Ishikawa (cell line): ENCODE data around the gene HS3ST5.

Experiments used
- CEBPB ChIP-seq: IDR thresholded peaks from 2 replicates; pipeline ENCODE4 v1.6.1; 2012
- CREB1 ChIP-seq: IDR thresholded peaks from 2 replicates; pipeline ENCODE4 v1.6.1; 2012; ENCODE audit warnings: low read depth
- EGR1 ChIP-seq: IDR thresholded peaks from 2 replicates; pipeline ENCODE4 v1.6.1; 2012
- EP300 ChIP-seq: IDR thresholded peaks from 2 replicates; pipeline ENCODE4 v1.6.1; 2012; ENCODE audit warnings: borderline replicate concordance
- FOXM1 ChIP-seq: IDR thresholded peaks from 2 replicates; pipeline ENCODE4 v1.6.1; 2012; ENCODE audit warnings: low read depth, borderline replicate concordance
- NFIC ChIP-seq: IDR thresholded peaks from 2 replicates; pipeline ENCODE4 v1.6.1; 2012
- RAD21 ChIP-seq: IDR thresholded peaks from 2 replicates; pipeline ENCODE4 v1.6.1; 2012; ENCODE audit warnings: low read depth
- TAF1 ChIP-seq: IDR thresholded peaks from 2 replicates; pipeline ENCODE4 v1.6.1; 2012; ENCODE audit warnings: low read depth, mild to moderate bottlenecking
- TCF12 ChIP-seq: IDR thresholded peaks from 2 replicates; pipeline ENCODE4 v1.6.1; 2012; ENCODE audit warnings: low read depth
- TEAD4 ChIP-seq: IDR thresholded peaks from 2 replicates; pipeline ENCODE4 v1.6.1; 2012
- YY1 ChIP-seq: IDR thresholded peaks from 2 replicates; pipeline ENCODE4 v1.6.1; 2012; ENCODE audit warnings: low read depth
- ZBTB7A ChIP-seq: IDR thresholded peaks from 2 replicates; pipeline ENCODE4 v1.6.1; 2012; ENCODE audit warnings: low read depth
- TF ChIP-seq, protein P1 (sequence below): IDR thresholded peaks from 2 replicates; pipeline ENCODE4 v1.6.1; 2012
- TF ChIP-seq, protein P2 (sequence below): IDR thresholded peaks from 2 replicates; pipeline ENCODE4 v1.6.1; 2012
- TF ChIP-seq, protein P3 (sequence below): IDR thresholded peaks from 2 replicates; pipeline ENCODE4 v1.6.1; 2012; ENCODE audit warnings: low read depth, mild to moderate bottlenecking

Gene HS3ST5

DNA sequence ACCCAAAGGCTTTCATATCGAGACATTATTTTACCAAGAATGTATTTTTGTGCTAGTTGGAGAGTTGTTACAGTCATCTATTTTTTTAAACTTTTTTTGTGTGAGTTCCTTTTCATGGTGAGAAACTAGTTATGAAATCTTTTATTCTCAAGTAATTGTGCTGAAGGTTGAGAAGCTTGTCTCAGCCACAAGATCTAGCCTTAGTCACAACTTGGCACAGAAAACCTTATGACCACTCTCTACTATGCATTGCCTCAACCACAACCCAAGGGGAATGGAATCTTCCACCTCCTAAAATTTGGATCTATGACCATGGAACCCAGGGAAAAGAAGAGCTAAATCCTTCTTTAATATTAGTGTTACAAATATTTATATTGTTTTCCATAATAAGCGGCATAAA, 58.5 kb downstream of the HS3ST5 start:
- TF ChIP-seq TAF1 = no peak
- TF ChIP-seq EP300 = no peak
- no peak for TF ChIP-seq YY1
- TF ChIP-seq EGR1 = no peak
- TF ChIP-seq, protein P1, sequence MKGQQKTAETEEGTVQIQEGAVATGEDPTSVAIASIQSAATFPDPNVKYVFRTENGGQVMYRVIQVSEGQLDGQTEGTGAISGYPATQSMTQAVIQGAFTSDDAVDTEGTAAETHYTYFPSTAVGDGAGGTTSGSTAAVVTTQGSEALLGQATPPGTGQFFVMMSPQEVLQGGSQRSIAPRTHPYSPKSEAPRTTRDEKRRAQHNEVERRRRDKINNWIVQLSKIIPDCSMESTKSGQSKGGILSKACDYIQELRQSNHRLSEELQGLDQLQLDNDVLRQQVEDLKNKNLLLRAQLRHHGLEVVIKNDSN = no peak
- no peak for TF ChIP-seq TCF12
- TF ChIP-seq NFIC = no peak
- TF ChIP-seq RAD21 = no peak
- no peak for TF ChIP-seq CEBPB
- TF ChIP-seq, protein P2, sequence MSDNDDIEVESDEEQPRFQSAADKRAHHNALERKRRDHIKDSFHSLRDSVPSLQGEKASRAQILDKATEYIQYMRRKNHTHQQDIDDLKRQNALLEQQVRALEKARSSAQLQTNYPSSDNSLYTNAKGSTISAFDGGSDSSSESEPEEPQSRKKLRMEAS = no peak
- no peak for TF ChIP-seq FOXM1
- no peak for TF ChIP-seq ZBTB7A
- TF ChIP-seq CREB1 = no peak
- TF ChIP-seq, protein P3, sequence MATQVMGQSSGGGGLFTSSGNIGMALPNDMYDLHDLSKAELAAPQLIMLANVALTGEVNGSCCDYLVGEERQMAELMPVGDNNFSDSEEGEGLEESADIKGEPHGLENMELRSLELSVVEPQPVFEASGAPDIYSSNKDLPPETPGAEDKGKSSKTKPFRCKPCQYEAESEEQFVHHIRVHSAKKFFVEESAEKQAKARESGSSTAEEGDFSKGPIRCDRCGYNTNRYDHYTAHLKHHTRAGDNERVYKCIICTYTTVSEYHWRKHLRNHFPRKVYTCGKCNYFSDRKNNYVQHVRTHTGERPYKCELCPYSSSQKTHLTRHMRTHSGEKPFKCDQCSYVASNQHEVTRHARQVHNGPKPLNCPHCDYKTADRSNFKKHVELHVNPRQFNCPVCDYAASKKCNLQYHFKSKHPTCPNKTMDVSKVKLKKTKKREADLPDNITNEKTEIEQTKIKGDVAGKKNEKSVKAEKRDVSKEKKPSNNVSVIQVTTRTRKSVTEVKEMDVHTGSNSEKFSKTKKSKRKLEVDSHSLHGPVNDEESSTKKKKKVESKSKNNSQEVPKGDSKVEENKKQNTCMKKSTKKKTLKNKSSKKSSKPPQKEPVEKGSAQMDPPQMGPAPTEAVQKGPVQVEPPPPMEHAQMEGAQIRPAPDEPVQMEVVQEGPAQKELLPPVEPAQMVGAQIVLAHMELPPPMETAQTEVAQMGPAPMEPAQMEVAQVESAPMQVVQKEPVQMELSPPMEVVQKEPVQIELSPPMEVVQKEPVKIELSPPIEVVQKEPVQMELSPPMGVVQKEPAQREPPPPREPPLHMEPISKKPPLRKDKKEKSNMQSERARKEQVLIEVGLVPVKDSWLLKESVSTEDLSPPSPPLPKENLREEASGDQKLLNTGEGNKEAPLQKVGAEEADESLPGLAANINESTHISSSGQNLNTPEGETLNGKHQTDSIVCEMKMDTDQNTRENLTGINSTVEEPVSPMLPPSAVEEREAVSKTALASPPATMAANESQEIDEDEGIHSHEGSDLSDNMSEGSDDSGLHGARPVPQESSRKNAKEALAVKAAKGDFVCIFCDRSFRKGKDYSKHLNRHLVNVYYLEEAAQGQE = no peak
- TF ChIP-seq TEAD4 = no peak

DNA sequence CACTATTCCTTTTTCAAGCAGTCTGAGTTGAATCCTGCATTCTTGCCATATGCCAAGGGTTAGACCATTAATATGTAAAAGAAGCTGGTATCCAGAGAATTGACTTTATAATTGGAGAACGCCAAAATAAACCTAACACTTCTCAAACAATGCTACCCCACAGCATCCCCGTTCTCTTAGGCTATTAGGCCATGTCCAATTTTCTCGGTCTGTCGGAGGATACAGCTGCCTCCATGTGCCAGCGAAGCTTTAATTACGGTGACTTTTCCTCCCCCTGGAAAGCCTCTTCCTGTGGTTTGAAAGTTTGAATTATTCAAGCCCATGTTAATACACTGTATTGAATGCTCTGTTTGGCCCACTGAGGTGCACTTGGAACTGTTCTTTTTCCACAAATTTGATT, 60.5 kb downstream of the HS3ST5 start:
- TF ChIP-seq EGR1 = no peak
- TF ChIP-seq, protein P1 = no peak
- TF ChIP-seq CREB1 = no peak
- no peak for TF ChIP-seq YY1
- TF ChIP-seq TAF1 = no peak
- no peak for TF ChIP-seq CEBPB
- no peak for TF ChIP-seq TCF12
- TF ChIP-seq, protein P2 = no peak
- TF ChIP-seq, protein P3 = no peak
- TF ChIP-seq EP300 = no peak
- no peak for TF ChIP-seq RAD21
- TF ChIP-seq NFIC = no peak
- TF ChIP-seq ZBTB7A = no peak

DNA sequence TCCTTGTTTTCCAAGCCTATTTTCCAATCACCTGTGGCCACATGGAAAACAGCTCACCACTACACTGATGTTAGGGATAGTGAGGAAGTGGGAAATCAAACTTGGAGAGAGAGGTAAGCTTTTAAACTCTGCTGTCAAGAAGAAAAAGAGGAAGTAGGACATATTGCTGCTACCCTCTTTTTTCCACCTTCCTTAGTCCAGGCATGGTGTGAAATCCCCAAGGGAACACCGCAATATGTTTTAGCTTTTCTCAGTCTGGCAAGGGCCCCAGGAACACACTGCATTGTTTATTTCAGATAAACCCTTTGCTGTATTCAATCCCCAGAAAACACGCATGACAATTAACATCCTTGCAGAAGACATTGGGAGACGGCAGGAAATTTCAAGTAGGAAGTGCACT, 61.3 kb downstream of the HS3ST5 start:
- TF ChIP-seq, protein P3 = no peak
- TF ChIP-seq CREB1 (no peak), FOXM1 (no peak), EP300 (no peak), TCF12 (no peak), ZBTB7A (no peak), RAD21 (no peak), NFIC (no peak), TAF1 (no peak)
- TF ChIP-seq, protein P1 = no peak

DNA sequence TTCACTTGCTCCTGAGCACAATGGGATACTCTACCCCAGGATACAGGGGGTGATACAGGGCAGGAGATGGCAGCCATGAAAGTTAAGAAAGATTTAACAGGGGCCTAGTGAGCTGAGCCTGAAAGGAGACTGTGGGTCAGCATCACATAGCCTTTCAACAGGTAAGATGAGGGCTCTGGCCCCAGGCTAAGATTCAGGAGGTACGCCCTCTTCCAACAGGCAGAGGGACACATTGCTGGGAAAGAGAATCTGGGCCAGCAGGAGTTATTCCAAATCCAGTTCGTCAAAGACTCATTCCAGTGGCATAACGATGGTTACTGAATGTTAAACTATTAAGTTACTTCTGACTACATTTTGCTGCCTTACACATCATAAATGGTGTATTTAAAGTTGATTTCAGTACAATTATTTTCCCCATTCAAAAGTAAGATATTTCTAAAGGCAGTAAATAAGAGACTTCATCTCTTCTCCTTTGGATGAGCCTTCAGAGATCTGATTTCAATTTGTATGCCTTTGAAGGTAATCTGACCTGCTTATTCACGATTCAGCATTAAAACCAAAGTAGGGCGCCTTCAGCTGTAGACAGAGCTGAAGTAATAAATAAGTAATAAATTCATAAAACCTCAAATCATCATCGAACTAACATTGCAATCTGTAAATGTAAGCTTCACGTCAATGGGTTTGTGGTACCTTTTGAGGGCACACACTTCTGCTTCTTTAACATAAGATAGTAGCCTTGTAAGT, 62.4 kb downstream of the HS3ST5 start:
- TF ChIP-seq CREB1 = no peak
- no peak for TF ChIP-seq TEAD4
- TF ChIP-seq, protein P3 = no peak
- TF ChIP-seq ZBTB7A = no peak
- no peak for TF ChIP-seq YY1
- no peak for TF ChIP-seq RAD21
- TF ChIP-seq EP300 = no peak
- TF ChIP-seq, protein P1 = no peak
- no peak for TF ChIP-seq FOXM1
- no peak for TF ChIP-seq EGR1
- no peak for TF ChIP-seq TCF12
- no peak for TF ChIP-seq CEBPB
- no peak for TF ChIP-seq NFIC
- TF ChIP-seq, protein P2 = no peak
